GM12864 (cell line): ENCODE measurements around the gene NCKAP5.

Experiments
- DNase-seq: peaks from one replicate; pipeline ENCODE4 v3.0.0-alpha.2; 2011; ENCODE audit warnings: low read depth
- H3K4me3 ChIP-seq: 2 replicates; pipeline ENCODE4 v1.5.1; 2011; ENCODE audit warnings: mild to moderate bottlenecking, low read depth, low read length, control low read depth
- TF ChIP-seq, protein P1 (sequence below): IDR thresholded peaks from 2 replicates; pipeline ENCODE4 v1.5.1; 2011; ENCODE audit warnings: low read depth, mild to moderate bottlenecking, moderate library complexity, low read length, control low read depth, inconsistent platforms; ENCODE audit errors: missing control alignments

Gene NCKAP5

DNA sequence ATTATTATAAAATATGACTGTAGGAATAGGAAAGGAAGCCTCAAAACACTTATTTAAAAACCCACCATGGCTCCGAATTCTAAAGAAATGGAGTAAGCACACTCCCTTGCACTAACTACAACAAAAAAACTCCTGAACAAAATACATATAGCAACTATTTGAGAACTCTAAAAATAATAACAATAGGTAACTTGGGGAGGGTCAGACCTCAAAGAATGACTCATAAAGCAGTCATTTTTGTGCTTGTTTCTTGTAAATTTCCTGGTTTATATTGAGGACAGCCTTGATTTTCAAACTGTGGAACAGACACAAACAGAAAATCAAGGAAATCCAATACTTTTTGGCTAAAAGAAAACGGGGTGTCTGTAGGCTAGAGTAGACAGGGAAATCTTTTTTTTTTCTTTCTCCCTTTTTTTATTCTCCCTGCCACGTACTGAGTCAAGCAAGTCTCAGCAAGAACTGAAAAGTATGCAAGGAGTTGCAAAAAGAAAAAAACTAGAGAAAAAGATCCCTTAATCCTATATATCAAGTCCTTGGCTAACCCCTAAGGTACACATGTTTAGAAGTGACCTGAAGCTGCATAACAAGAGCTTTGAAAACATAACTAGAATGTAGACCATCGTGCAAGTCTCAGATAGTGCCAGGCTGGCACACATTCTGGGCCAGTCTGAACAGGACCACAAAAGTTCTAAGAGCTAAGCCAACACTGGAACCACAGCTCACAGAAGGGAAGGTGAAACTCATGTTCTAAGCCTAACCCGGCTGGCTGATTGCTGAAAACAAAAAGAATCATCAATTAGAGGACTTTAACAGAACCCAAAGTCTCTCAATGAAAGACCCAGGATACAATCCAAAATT, 495.2 kb downstream of the NCKAP5 start:
- H3K4me3 ChIP-seq = no peak overlapping the region
- TF ChIP-seq, protein P1, sequence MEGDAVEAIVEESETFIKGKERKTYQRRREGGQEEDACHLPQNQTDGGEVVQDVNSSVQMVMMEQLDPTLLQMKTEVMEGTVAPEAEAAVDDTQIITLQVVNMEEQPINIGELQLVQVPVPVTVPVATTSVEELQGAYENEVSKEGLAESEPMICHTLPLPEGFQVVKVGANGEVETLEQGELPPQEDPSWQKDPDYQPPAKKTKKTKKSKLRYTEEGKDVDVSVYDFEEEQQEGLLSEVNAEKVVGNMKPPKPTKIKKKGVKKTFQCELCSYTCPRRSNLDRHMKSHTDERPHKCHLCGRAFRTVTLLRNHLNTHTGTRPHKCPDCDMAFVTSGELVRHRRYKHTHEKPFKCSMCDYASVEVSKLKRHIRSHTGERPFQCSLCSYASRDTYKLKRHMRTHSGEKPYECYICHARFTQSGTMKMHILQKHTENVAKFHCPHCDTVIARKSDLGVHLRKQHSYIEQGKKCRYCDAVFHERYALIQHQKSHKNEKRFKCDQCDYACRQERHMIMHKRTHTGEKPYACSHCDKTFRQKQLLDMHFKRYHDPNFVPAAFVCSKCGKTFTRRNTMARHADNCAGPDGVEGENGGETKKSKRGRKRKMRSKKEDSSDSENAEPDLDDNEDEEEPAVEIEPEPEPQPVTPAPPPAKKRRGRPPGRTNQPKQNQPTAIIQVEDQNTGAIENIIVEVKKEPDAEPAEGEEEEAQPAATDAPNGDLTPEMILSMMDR = no peak
- no peak for DNase-seq

DNA sequence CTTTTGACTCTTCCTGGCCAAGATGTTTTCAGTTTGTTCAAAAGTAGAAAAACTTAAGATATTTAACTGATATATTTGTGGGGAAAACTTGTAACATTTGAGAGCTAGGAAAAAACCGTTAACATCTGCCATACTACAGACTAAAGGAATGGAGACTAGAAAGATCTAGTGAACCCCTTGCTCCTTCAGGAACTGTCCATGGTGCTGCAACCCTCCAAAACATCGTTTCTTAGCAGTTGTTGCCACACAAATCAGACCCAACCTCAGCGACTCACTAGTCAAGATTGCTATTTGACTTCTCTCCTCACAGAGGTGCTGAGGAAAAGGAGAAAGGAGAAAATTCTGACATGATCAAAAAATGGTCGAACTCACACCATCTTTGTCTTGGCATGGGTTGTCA, 504.5 kb downstream of the NCKAP5 start:
- TF ChIP-seq, protein P1 = no peak
- DNase-seq = no peak
- H3K4me3 ChIP-seq = no peak overlapping the region

DNA sequence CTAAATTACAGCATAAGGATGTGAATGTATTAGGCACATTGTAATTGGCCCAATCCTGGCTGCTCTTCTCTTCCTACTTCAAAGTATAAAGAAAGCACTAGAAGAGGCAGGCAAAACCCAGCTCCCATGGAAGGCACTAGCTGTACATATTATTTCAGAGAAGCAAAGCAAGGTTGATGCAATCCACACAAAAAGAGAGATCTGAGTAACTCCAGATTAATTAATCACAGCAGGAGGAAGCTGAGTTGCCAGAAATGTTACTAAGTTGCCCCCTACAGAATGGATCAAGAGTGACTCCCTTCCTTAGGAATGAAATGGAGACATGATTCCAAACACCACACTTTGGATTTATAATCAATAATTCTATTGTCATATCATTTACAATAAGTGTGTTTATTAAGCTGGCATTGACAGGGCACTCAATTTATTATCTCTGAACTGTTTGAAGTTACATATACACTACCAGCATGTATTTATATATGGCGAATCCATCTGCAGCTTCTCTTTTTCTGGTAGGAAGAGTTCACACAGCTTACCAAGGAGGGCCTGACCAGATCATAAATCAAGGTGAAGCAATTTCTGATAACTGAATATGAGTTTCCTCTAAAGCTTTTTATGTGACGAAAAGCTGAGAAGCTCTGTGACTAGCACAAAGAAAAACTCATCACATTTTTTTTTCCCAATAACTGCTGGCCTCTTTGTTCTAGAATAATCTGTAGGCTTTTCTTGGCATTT, 505.2 kb downstream of the NCKAP5 start:
- H3K4me3 ChIP-seq = no peak overlapping the region
- no peak for DNase-seq
- TF ChIP-seq, protein P1 = no peak

DNA sequence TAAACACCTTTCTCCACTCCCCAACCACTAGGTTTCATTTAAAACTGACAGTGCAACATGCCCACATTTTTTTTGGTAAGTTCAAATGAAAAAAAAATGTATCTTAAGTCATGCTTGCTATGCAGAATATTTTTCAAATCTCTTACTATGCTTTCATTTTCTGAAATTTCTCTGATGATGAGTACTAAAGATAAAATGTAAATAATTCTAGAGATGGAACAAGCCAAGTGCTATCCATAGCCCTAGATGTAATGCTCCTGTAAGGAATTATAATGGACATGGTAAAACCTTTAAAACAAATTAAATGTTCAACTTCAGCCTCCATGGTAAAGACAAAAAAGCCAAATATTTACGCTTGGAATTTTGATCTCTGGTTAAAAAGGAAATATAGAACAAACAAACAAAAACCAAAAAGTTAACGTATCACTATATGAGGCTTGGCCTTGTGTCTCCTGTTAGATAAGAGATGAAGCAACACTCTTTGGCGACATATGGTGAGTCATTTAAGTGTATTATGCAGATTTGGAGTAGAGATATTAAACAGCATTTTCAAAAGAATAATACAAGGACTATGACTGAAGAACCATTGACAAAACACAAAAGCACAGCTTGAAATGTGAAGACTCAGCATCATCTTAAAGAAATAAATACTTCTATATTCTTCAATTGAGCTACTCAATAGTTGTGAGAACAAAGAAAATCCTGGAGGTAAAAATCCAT, 506.2 kb downstream of the NCKAP5 start:
- TF ChIP-seq, protein P1 = no peak
- H3K4me3 ChIP-seq = no peak overlapping the region
- DNase-seq = no peak

DNA sequence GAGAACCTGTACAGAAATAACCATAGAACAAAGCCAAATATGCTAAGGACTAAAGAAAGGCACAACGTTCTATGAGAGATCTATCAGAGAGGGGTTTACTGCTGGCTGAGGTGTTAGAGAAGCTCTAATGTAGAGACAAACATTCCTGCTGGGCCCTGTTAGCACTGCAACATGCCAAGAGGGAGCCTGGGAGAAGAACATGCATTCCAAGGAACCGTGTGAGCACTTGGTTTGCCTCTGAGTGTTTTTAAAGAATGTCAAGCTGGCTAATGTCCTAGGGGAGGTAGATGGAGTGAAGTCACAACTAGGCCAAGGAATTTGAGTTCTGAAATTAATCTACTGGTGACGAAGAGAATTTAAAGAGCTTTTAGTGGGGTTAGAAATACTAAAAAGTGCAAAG, 514.0 kb downstream of the NCKAP5 start:
- no peak overlapping the region for H3K4me3 ChIP-seq
- TF ChIP-seq, protein P1 = no peak
- no peak for DNase-seq

DNA sequence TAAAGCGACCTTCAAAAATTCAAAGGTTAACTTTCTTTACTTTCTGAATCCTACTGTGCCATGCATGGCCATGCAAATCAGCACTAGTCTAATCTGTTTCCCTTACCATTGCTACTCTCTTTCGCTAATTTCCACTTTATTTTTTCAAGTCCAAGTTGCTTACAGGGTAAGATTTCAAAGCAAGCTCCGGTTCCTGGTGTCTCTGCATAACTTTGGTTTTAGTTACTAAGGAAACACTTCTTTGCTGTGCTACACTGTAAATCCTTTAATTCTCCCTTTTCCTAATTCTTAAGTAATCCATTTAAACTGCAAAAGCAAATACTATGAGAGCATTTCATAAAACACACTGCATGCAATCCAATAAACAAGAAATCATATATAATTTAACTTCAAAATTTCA, 514.7 kb downstream of the NCKAP5 start:
- TF ChIP-seq, protein P1 = no peak
- no peak overlapping the region for H3K4me3 ChIP-seq
- no peak for DNase-seq
